Smooth muscle cell (in vitro differentiated cells): ENCODE results near the gene SUN5. TPM values are rescaled to one million over a fixed set of nuclear protein-coding genes. Genes with fewer than 3 reads are reported as not detected.

Experiments used
- DNase-seq: peaks from one replicate; lab custom pipeline; 2025; ENCODE audit not compliant: unreplicated experiment; lab: John Stamatoyannopoulos, UW
- H2AFZ ChIP-seq: fragments of 200-600 bp; sonication (generic); 2 replicates; pipeline ENCODE4 v1.6.0; 2016; ENCODE audit warnings: antibody characterized with exemption, low read depth, mild to moderate bottlenecking
- H3F3A ChIP-seq: fragments of 200-600 bp; sonication (generic); 2 replicates; pipeline ENCODE4 v1.6.0; 2017; ENCODE audit warnings: antibody characterized with exemption, low read depth
- H3K27ac ChIP-seq: fragments of 200-600 bp; sonication (generic); 2 replicates; pipeline ENCODE4 v1.5.1; 2016; ENCODE audit warnings: low read depth, mild to moderate bottlenecking
- H3K27me3 ChIP-seq: fragments of 200-600 bp; sonication (generic); 2 replicates; pipeline ENCODE4 v1.6.1; 2016; ENCODE audit warnings: low read depth, mild to moderate bottlenecking
- H3K36me3 ChIP-seq: fragments of 200-600 bp; sonication (generic); 2 replicates; pipeline ENCODE4 v1.5.1; 2016; ENCODE audit warnings: low read depth
- H3K4me1 ChIP-seq: fragments of 200-600 bp; sonication (generic); 2 replicates; pipeline ENCODE4 v1.5.1; 2016; ENCODE audit warnings: low read depth
- H3K4me2 ChIP-seq: fragments of 200-600 bp; sonication (generic); 2 replicates; pipeline ENCODE4 v1.6.0; 2016; ENCODE audit warnings: mild to moderate bottlenecking
- H3K4me3 ChIP-seq: fragments of 200-600 bp; sonication (generic); 2 replicates; pipeline ENCODE4 v1.5.1; 2016; ENCODE audit warnings: mild to moderate bottlenecking
- H3K79me2 ChIP-seq: fragments of 200-600 bp; sonication (generic); 2 replicates; pipeline ENCODE4 v1.6.0; 2016; ENCODE audit warnings: low read depth, mild to moderate bottlenecking
- H3K9ac ChIP-seq: fragments of 200-600 bp; sonication (generic); 2 replicates; pipeline ENCODE4 v1.6.0; 2016; ENCODE audit warnings: low read depth
- H3K9me3 ChIP-seq: fragments of 200-600 bp; sonication (generic); replicated peaks from 2 replicates; pipeline ENCODE4 v1.5.1; 2016; ENCODE audit warnings: low read depth
- H4K20me1 ChIP-seq: fragments of 200-600 bp; sonication (generic); 2 replicates; pipeline ENCODE4 v1.6.0; 2016; ENCODE audit warnings: low read depth
- WGBS: methylation state at CpG from one replicate; pipeline ENCODE4 v1.1.7; 2016; ENCODE audit warnings: low lambda C conversion rate; 5-methylcytosine and 5-hydroxymethylcytosine counted together
- polyA plus RNA-seq: library from polyadenylated mRNA; unstranded; fragments of >200 nt; fragmentation: Nextera tagmentation; extraction: Ambion mirVana; gene quantifications from 2 replicates; pipeline ENCODE4 v1.2.1, GENCODE V29; 2016
- total RNA-seq: library from RNA; depleted of rRNA; stranded (reverse); fragments of >200 nt; gene quantifications from 2 replicates; pipeline ENCODE4 v1.2.3, GENCODE V29; 2014
- TF ChIP-seq, protein P1 (sequence below): fragments of 200-600 bp; sonication (generic); IDR thresholded peaks from 2 replicates; pipeline ENCODE4 v1.5.1; 2017; ENCODE audit warnings: borderline replicate concordance, mild to moderate bottlenecking, antibody characterized with exemption; ENCODE audit not compliant: insufficient read depth, poor library complexity, severe bottlenecking

SUN5 gene
- total and polyA plus RNA-seq, 2 experiments from 2014 or later: not detected

DNA sequence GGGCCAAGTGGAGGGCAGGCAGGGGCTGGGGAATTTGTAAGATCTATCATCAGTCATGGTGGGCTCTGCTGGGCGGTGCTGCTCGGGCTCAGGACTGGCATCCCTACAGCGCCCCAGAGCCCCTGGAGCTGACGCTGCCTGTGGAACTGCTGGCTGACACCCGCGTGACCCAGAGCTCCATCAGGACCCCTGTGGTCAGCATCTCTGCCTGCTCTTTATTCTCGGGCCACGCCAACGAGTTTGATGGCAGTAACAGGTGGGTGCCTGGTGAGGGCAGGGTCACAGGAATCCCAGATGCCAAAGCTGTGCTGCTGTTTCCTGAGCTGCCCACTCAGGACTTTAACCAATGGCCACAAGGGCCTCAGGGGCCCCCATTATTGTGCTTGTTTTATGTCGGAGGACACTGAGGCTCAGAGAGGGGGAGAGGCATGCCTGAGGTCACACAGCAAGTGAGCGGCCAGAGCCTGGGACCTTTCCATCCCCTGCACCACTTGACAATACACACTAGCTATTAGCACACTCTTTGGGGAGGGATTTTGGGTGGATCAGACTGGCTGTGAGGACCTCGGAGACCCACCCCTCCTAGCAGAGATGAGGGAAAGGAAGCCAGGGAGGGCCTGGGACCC, 9.6 kb upstream of the SUN5 start:
- DNase-seq: no peak
- Histone ChIP-seq H3K4me1 (no peaks in the 10 kb centered on the region), H3F3A (no peaks in the 10 kb centered on the region)

DNA sequence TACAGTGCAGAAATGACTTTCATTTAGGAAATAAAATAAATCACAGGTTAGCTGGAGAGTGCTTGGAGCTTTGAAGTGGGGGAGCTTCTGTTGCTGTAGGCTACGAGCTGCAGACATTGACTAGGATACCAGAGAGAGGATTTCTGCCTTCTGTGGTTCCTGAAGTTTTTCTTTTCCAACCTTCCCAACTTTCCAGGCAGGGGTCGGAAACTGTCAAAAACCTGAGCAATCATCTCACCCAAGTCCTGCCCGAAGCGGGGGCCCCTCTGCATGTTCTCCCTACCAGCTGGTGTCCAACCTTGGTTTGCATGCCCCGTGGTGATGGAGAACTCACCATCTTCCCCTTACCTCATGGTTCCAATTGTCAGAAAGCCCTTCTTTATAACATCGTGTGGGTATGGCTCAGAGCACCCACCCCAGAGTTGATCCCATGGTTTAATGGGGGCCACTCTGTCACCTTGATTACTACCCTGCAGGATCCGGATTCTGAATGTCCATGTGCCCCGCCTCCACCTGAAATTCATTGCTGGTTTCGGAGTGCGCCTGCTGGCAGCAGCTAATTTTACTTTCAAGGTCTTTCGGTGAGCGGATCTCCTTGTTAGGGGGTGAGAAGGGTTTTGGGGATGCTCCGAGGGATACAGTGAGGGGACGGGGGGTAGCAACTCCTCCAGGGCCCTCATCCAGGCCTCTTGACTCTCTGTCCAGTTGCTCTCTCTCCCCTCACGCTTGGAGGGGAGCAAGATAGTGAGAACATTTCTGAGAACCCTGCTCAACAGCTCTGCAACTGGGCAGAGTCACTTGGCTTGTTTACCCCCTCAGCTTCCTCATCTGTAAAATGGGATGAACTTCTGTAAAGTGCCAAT, 8.3 kb upstream of the SUN5 start:
- TF ChIP-seq, protein P1, sequence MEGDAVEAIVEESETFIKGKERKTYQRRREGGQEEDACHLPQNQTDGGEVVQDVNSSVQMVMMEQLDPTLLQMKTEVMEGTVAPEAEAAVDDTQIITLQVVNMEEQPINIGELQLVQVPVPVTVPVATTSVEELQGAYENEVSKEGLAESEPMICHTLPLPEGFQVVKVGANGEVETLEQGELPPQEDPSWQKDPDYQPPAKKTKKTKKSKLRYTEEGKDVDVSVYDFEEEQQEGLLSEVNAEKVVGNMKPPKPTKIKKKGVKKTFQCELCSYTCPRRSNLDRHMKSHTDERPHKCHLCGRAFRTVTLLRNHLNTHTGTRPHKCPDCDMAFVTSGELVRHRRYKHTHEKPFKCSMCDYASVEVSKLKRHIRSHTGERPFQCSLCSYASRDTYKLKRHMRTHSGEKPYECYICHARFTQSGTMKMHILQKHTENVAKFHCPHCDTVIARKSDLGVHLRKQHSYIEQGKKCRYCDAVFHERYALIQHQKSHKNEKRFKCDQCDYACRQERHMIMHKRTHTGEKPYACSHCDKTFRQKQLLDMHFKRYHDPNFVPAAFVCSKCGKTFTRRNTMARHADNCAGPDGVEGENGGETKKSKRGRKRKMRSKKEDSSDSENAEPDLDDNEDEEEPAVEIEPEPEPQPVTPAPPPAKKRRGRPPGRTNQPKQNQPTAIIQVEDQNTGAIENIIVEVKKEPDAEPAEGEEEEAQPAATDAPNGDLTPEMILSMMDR: no peak
- no peak for DNase-seq
- Histone ChIP-seq H4K20me1 (no peaks in the 10 kb centered on the region), H3F3A (no peaks in the 10 kb centered on the region), H3K27ac (no peak overlapping the region), H3K27me3 (peaks cover 34% of the 10 kb centered on the region), H3K4me3 (no peak overlapping the region), H3K79me2 (no peaks in the 10 kb centered on the region), H3K4me1 (no peaks in the 10 kb centered on the region), H3K4me2 (no peak overlapping the region), H3K9me3 (no peaks in the 10 kb centered on the region), H2AFZ (no peak overlapping the region), H3K9ac (no peak overlapping the region), H3K36me3 (no peaks in the 10 kb centered on the region)
- WGBS: 93% methylated on average over 15 of the region's 15 CpGs

More for the DNA sequence above, 9.6 kb upstream of the SUN5 start:
- Histone ChIP-seq H3K27ac (no peak overlapping the region), H3K27me3 (peaks cover 34% of the 10 kb centered on the region), H3K4me3 (no peak overlapping the region), H3K4me2 (no peak overlapping the region), H4K20me1 (no peaks in the 10 kb centered on the region), H3K9ac (no peak overlapping the region), H3K9me3 (no peaks in the 10 kb centered on the region), H2AFZ (no peak overlapping the region), H3K36me3 (no peaks in the 10 kb centered on the region), H3K79me2 (no peaks in the 10 kb centered on the region)
- TF ChIP-seq, protein P1: no peak
- WGBS: 81% methylated on average over 12 of the region's 12 CpGs

DNA sequence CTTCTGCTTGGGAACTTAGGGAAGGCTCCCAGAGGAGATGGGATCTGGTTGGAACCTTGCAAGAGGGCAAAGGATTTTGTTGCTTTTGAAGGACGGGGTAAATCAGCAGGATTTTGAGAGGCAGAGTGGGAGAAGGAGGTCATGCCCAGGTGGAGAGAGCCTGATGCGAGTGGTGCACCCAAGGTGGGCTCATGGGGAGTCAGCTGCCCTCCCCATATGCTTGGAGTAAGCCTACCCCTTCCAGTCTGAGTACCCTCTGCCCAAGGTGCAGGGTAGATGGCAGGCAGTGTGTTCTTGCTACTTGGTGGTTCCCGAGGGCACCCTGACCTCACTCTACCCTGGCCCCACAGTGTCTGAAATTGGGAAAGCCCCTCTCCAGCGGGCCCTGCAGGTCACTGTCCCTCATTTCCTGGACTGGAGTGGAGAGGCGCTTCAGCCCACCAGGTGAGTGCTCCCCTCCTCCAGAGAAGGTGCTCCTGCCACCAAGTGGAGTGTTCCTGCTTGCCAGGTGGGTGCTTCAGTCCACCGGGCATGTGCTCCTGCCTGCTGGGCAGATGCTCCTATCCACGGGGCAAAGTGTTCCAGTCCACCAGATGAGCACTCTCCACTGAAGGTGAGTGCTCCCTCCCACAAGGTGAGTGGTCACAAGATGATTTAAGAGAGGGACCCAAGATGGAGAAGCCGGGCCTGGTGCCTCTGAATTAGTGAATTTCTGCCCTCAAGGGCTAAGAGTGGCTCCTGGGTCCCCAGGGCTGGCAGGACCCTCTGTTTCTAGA, 6.6 kb upstream of the SUN5 start:
- WGBS: 92% methylated on average over 8 of the region's 8 CpGs
- H3K4me1 ChIP-seq: no peaks in the 10 kb centered on the region
- H2AFZ ChIP-seq: no peak overlapping the region
- no peak overlapping the region for H3K27ac ChIP-seq
- TF ChIP-seq, protein P1: no peak
- no peaks in the 10 kb centered on the region for H3F3A ChIP-seq
- no peak overlapping the region for H3K4me2 ChIP-seq
- no peaks in the 10 kb centered on the region for H4K20me1 ChIP-seq
- DNase-seq: no peak
- no peaks in the 10 kb centered on the region for H3K79me2 ChIP-seq
- no peak overlapping the region for H3K4me3 ChIP-seq
- H3K9me3 ChIP-seq: no peaks in the 10 kb centered on the region
- no peak overlapping the region for H3K9ac ChIP-seq
- H3K36me3 ChIP-seq: no peaks in the 10 kb centered on the region
- peaks cover 34% of the 10 kb centered on the region for H3K27me3 ChIP-seq
